ENCODE measurements around the gene PCDHB2.
A peak's percentile ranks its signal among the peaks of the same experiment; 100 is the strongest.
"Not testable (repeated sequence)": the region's sequence is repeated elsewhere in the genome, so short reads cannot be mapped to it uniquely, and the experiment has no call there.

PCDHB2 gene

DNA sequence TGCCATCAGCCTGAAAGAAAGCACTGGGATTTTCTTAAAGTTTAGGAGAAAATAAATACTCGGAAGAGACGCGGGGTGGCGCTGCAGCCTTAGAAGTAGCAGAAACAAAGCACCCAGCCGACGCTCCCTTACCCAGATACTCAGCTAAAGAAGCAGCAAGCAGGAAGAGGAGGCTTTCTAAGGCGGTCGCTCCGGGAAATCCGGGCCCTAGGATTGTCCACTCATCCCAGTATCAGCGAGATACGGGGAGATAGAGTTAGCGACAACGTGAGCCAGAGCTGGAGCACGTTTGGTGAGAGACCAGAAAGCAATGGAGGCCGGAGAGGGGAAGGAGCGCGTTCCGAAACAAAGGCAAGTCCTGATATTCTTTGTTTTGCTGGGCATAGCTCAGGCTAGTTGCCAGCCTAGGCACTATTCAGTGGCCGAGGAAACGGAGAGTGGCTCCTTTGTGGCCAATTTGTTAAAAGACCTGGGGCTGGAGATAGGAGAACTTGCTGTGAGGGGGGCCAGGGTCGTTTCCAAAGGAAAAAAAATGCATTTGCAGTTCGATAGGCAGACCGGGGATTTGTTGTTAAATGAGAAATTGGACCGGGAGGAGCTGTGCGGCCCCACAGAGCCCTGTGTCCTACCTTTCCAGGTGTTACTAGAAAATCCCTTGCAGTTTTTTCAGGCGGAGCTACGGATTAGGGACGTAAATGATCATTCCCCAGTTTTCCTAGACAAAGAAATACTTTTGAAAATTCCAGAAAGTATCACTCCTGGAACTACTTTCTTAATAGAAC is at the start of gene PCDHB2:
Gene PCDHB2, plus strand, starts transcription at position 135 of the 782 bp plus-strand sequence. Its CDS starts 176 bp downstream, at position 311.
- DNase-seq (ENCODE audit: low read depth, low spot score) = peak; percentile 38

DNA sequence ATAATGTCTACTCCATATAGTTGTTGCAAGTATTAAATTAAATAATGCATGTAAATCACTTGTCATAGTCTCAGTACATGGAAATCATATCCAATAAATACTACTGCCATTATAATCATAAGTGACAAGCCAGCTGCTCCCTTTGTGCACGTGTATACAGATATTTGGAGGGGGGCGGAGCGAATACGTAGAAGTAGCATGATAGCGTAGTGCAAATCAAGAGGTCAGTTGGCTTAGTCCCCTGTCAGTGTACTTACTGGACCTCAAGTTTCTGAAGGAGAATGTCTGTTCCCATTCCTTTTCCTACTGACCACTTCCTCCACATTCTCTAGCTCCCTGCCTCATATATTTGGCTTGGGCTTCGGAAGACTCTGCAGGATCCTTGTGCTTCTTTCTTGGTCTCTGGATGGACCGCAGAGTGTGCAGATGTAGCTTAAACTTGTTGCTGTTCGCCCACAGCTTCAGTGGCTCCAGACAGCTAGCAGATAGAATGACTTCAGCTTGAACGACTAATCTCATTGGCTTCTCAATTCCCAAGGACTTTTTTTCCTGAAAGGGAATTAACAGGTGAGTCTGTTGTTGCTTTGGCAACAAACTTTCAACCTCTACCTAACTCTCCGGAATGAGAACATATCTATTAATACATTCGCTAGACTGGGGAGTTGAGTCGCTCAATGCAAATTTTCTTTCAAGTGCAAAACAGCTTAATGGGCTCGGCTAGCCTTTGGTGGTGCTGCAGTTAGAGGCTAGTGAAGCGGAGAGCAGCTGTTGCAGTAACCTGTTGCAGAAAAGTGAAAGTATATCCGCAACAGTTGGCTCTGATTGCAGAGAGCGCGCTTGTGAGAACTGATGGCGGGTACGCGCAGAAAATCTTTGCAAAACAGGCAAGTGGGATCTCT is 43.5 kb upstream of the PCDHB2 start, which contains the start of gene PCDHB1:
Gene PCDHB1, plus strand, starts transcription at position 753 of the 899 bp plus-strand sequence. Its CDS starts 97 bp downstream, at position 850.
- DNase-seq (ENCODE audit: low read depth, low spot score) = peak; percentile 4

- peak; percentile 5 for DNase-seq (ENCODE audit: low read depth, low spot score)
Measured at GRCh38 chr5:141051521-141051866, 42.9 kb upstream of the PCDHB2 start.

GRCh38 chr5:141077826-141078225 is 16.6 kb upstream of the PCDHB2 start:
- DNase-seq (ENCODE audit: low read depth, low spot score) = no peak

- no peak for DNase-seq (ENCODE audit: low read depth, low spot score)
Measured at GRCh38 chr5:141082228-141082627, 12.2 kb upstream of the PCDHB2 start.

DNA sequence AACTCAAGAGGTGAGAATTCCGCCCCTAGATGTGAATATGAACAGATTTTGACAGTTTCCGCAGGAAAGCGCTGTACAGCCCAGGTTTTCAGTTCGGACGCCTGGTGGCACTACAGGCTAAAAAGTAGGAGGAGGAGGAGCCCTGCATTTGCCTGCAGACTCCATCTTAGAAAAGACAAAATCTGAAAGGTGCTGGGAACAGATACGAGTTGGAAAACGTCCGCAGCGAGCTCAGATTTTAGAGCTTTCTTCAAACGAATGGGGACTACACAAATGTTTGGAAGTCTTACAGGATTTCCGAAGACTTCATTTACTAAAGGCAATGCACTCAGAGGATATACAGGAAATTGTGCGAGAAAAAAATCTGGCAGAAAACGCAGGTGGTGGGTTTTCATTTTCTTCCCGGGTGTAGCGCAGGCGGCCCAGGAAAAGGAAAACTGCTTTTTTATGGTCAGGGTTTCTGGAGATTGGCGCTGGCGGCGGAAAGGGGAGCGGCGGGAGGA is 9.9 kb upstream of the PCDHB2 start:
- peak; percentile 55 for DNase-seq (ENCODE audit: low read depth, low spot score)

- no peak for DNase-seq (ENCODE audit: low read depth, low spot score)
Measured at GRCh38 chr5:141095263-141095641, 837 bp downstream of the PCDHB2 start.

GRCh38 chr5:141096181-141096580 is 1.8 kb downstream of the PCDHB2 start:
- not testable (repeated sequence) for DNase-seq (ENCODE audit: low read depth, low spot score)

GRCh38 chr5:141096586-141096985 is 2.2 kb downstream of the PCDHB2 start:
- DNase-seq (ENCODE audit: low read depth, low spot score) = not testable (repeated sequence)

GRCh38 chr5:141100243-141100805 is 5.9 kb downstream of the PCDHB2 start, which contains the start of gene PCDHB3:
Gene PCDHB3 (plus strand): TSS chr5:141100473. CDS start chr5:141100650, 177 bp downstream.
- DNase-seq (ENCODE audit: low read depth, low spot score) = peak; percentile 18

DNA sequence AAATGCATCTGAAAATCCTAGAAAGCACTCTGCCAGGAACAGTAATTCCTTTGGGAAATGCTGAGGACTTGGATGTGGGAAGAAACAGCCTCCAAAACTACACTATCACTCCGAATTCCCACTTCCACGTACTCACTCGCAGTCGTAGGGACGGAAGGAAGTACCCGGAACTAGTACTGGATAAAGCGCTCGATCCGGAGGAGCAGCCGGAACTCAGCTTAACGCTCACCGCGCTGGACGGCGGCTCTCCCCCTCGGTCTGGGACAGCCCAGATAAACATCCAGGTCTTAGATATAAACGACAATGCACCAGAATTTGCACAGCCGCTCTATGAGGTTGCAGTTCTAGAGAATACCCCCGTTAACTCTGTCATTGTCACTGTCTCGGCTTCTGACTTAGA is 6.6 kb downstream of the PCDHB2 start:
- no peak for DNase-seq (ENCODE audit: low read depth, low spot score)

GRCh38 chr5:141102070-141102469 is 7.7 kb downstream of the PCDHB2 start:
- DNase-seq (ENCODE audit: low read depth, low spot score) = not testable (repeated sequence)

- not testable (repeated sequence) for DNase-seq (ENCODE audit: low read depth, low spot score)
Measured at GRCh38 chr5:141102471-141102870, 8.1 kb downstream of the PCDHB2 start.

DNA sequence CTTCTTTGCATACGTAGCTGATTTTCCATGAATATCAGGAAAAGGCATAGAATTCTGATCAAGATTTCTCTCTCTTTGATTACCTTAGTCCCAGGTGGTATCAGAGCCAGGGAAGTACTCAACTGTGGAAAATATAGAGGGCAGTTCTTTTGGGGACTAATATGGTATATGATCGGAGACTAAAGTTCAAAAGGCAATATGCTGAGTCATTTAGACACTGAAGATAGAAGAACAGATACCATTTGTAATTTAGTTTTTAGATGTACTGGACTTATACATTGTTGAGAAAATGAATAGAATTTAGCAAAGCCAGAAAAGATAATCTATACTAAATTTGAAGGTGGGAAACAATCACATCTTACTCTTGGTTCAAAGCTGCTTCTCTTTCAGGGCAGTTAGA is 10.9 kb downstream of the PCDHB2 start:
- no peak for DNase-seq (ENCODE audit: low read depth, low spot score)

- DNase-seq (ENCODE audit: low read depth, low spot score) = no peak
Measured at GRCh38 chr5:141119250-141119649, 24.8 kb downstream of the PCDHB2 start.

DNA sequence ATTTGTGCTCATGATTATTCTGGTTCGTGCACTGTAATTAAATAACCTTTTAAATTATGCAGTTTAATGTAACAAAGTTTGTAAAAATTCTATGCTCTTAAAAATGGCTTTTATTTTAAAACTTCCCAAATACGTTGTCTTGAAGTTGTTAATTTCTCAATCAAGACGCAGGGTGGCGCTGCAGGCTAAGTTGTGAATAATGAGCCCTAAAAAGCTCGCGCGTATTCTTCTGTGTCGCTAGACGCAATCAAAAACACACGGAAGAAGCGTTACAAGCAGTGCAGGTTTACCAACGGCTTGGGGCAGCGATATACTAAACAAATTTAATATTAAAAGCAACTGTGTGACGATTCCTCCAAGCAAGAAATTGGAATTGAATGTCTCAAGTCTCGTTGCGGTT is 27.1 kb downstream of the PCDHB2 start, which contains the start of gene PCDHB4:
Gene PCDHB4, plus strand, starts transcription at position 256 of the 400 bp plus-strand sequence. CDS start 181 bp downstream, outside the sequence.
- DNase-seq (ENCODE audit: low read depth, low spot score) = no peak

DNA sequence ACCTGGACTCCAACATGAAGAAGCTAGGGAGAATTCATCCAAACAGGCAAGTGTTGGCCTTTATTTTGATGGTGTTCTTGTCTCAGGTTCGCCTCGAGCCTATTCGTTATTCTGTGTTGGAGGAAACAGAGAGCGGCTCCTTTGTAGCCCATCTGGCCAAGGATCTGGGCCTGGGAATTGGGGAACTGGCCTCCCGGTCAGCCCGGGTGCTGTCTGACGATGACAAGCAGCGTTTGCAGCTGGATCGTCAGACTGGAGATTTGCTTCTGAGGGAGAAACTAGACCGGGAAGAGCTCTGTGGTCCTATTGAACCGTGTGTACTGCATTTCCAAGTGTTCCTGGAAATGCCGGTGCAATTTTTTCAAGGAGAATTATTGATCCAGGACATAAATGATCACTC is 27.6 kb downstream of the PCDHB2 start:
- DNase-seq (ENCODE audit: low read depth, low spot score) = no peak

GRCh38 chr5:141123396-141124135 is 29.2 kb downstream of the PCDHB2 start:
- DNase-seq (ENCODE audit: low read depth, low spot score) = not testable (repeated sequence)

DNA sequence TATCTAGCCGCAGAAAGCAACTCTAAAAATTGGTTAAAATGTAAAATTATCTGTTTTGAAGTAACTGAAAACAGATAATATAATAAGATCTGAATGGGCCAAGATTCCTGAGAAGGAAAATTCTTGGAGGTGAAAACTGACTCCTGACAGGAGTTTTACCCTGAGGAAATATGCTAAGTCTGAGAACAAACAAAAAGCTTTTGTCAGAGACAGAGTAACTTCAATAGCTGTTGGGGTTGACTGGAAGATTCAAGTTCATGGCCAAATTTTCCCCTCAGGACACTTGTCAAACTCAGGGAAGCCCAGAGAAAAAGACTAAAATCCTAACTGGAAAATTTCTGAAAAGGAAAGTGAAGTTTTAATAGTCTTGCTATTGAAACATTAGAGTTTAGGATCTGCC is 32.9 kb downstream of the PCDHB2 start:
- DNase-seq (ENCODE audit: low read depth, low spot score) = no peak

- DNase-seq (ENCODE audit: low read depth, low spot score) = peak; percentile 48
Measured at GRCh38 chr5:141135030-141135717, 40.8 kb downstream of the PCDHB2 start, which contains the start of gene PCDHB5. Gene PCDHB5 (plus strand): TSS chr5:141135206. CDS start chr5:141135435, 229 bp downstream.

All from astrocyte of the hippocampus (primary cell).